GM23338 (cell line): ENCODE results near the gene STK39.

Experiments
- CREB1 ChIP-seq: fragments of 250-450 bp; sonication (Bioruptor Pico); IDR thresholded peaks from 2 replicates; pipeline ENCODE4 v1.5.0; 2020; ENCODE audit warnings: low read depth, mild to moderate bottlenecking, moderate library complexity
- EZH2 ChIP-seq: fragments of 200-600 bp; sonication (generic); IDR thresholded peaks from one replicate; pipeline ENCODE4 v1.8.0; 2017; ENCODE audit warnings: antibody characterized with exemption, mild to moderate bottlenecking, low read depth; ENCODE audit not compliant: unreplicated experiment
- EZH2phosphoT487 ChIP-seq: fragments of 200-600 bp; sonication (generic); IDR thresholded peaks from one replicate; pipeline ENCODE4 v1.8.1; 2018; ENCODE audit warnings: antibody characterized with exemption; ENCODE audit not compliant: unreplicated experiment
- JUNB ChIP-seq: IDR thresholded peaks from one replicate; pipeline ENCODE4 v1.6.1; 2016; ENCODE audit warnings: antibody characterized with exemption; ENCODE audit not compliant: unreplicated experiment
- NANOG ChIP-seq: IDR thresholded peaks from 2 replicates; pipeline ENCODE4 v1.6.1; 2016; ENCODE audit warnings: antibody characterized with exemption, borderline replicate concordance
- POLR2AphosphoS5 ChIP-seq: IDR thresholded peaks from 2 replicates; pipeline ENCODE4 v1.6.1; 2016; ENCODE audit warnings: antibody characterized with exemption, low read depth
- STAT1 ChIP-seq: IDR thresholded peaks from one replicate; pipeline ENCODE4 v1.6.1; 2016; ENCODE audit warnings: antibody characterized with exemption; ENCODE audit not compliant: unreplicated experiment
- ZNF114 ChIP-seq: fragments of 250-450 bp; sonication (Bioruptor Pico); IDR thresholded peaks from 2 replicates; pipeline ENCODE4 v1.5.0; 2020; ENCODE audit warnings: mild to moderate bottlenecking, moderate library complexity
- ZNF331 ChIP-seq: fragments of 250-450 bp; sonication (Bioruptor Pico); IDR thresholded peaks from 2 replicates; pipeline ENCODE4 v1.5.0; 2020; ENCODE audit warnings: low read depth, mild to moderate bottlenecking, moderate library complexity
- TF ChIP-seq, protein P1 (sequence below), 2 experiments: fragments of 200-600 bp in 1 of 2; sonication (generic) in 1 of 2; conservative IDR thresholded peaks; 2 replicates each; pipeline versions ENCODE4 v1.5.1 to v1.6.1; 2016 to 2017; ENCODE audit warnings: antibody characterized with exemption in 2 of 2, low read depth in 2 of 2, mild to moderate bottlenecking in 2 of 2, moderate library complexity in 1 of 2
- TF ChIP-seq, protein P2 (sequence below): IDR thresholded peaks from one replicate; pipeline ENCODE4 v1.6.1; 2018; ENCODE audit warnings: antibody characterized with exemption; ENCODE audit not compliant: unreplicated experiment
- TF ChIP-seq, protein P3 (sequence below): IDR thresholded peaks from 2 replicates; pipeline ENCODE4 v1.6.1; 2016; ENCODE audit warnings: antibody characterized with exemption

DNA sequence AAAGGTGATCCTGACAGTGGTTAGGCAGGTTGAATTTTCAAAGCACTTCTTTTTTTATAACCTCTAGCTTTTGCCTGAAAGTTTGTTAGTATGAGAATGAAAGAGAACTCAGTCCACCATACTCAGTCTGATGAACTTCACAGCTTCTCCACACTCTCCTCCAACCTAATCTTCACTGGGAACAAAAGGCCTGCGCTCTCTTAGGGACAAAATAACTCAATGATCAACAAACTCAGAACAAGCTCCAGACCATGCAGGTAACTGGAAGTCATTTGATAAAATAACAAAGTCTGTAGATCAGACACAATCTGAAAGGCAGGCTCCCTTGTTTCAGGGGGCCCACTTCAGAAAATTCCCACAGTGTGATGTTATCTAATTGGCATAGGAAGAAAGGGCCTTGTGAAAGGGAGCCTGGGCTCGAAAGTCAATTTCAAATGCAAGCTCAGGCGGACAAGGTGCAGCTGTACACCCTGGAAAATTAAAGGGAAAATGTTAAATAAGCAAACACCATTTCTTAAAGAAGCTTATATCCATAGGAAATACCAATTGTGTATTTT is 142.2 kb downstream of the STK39 start:
- TF ChIP-seq, protein P1, sequence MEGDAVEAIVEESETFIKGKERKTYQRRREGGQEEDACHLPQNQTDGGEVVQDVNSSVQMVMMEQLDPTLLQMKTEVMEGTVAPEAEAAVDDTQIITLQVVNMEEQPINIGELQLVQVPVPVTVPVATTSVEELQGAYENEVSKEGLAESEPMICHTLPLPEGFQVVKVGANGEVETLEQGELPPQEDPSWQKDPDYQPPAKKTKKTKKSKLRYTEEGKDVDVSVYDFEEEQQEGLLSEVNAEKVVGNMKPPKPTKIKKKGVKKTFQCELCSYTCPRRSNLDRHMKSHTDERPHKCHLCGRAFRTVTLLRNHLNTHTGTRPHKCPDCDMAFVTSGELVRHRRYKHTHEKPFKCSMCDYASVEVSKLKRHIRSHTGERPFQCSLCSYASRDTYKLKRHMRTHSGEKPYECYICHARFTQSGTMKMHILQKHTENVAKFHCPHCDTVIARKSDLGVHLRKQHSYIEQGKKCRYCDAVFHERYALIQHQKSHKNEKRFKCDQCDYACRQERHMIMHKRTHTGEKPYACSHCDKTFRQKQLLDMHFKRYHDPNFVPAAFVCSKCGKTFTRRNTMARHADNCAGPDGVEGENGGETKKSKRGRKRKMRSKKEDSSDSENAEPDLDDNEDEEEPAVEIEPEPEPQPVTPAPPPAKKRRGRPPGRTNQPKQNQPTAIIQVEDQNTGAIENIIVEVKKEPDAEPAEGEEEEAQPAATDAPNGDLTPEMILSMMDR (conservative IDR thresholded peaks at IDR 0.05; ENCODE audit: low read depth in 2 of 2): no peak
- no peak for TF ChIP-seq EZH2
- TF ChIP-seq POLR2AphosphoS5: no peak
- TF ChIP-seq, protein P2, sequence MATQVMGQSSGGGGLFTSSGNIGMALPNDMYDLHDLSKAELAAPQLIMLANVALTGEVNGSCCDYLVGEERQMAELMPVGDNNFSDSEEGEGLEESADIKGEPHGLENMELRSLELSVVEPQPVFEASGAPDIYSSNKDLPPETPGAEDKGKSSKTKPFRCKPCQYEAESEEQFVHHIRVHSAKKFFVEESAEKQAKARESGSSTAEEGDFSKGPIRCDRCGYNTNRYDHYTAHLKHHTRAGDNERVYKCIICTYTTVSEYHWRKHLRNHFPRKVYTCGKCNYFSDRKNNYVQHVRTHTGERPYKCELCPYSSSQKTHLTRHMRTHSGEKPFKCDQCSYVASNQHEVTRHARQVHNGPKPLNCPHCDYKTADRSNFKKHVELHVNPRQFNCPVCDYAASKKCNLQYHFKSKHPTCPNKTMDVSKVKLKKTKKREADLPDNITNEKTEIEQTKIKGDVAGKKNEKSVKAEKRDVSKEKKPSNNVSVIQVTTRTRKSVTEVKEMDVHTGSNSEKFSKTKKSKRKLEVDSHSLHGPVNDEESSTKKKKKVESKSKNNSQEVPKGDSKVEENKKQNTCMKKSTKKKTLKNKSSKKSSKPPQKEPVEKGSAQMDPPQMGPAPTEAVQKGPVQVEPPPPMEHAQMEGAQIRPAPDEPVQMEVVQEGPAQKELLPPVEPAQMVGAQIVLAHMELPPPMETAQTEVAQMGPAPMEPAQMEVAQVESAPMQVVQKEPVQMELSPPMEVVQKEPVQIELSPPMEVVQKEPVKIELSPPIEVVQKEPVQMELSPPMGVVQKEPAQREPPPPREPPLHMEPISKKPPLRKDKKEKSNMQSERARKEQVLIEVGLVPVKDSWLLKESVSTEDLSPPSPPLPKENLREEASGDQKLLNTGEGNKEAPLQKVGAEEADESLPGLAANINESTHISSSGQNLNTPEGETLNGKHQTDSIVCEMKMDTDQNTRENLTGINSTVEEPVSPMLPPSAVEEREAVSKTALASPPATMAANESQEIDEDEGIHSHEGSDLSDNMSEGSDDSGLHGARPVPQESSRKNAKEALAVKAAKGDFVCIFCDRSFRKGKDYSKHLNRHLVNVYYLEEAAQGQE: no peak
- no peak for TF ChIP-seq NANOG
- no peak for TF ChIP-seq ZNF331 (CRISPR knock-in tag)
- no peak for TF ChIP-seq EZH2phosphoT487
- no peak for TF ChIP-seq CREB1 (CRISPR knock-in tag)
- no peak for TF ChIP-seq ZNF114
- TF ChIP-seq JUNB: no peak
- TF ChIP-seq, protein P3, sequence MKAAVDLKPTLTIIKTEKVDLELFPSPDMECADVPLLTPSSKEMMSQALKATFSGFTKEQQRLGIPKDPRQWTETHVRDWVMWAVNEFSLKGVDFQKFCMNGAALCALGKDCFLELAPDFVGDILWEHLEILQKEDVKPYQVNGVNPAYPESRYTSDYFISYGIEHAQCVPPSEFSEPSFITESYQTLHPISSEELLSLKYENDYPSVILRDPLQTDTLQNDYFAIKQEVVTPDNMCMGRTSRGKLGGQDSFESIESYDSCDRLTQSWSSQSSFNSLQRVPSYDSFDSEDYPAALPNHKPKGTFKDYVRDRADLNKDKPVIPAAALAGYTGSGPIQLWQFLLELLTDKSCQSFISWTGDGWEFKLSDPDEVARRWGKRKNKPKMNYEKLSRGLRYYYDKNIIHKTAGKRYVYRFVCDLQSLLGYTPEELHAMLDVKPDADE: no peak
- no peak for TF ChIP-seq STAT1
